ENCODE measurements around the gene ZWILCH.

GRCh38 chr15:66491846-66492245 lies 13.3 kb upstream of the ZWILCH start:
- no peak for TF ChIP-seq CTCF (IDR thresholded peaks at IDR 0.05)
- no peak for TF ChIP-seq EZH2 (IDR thresholded peaks at IDR 0.05)
- no peak for TF ChIP-seq EZH2phosphoT487 (IDR thresholded peaks at IDR 0.05)
